HG03095 (cell line): ENCODE measurements around the gene CAMTA1.

Experiments used
- ATAC-seq: cut with Tn5 transposase; IDR thresholded peaks from one replicate; pipeline ENCODE4 v1.9.1; 2021; ENCODE audit warnings: moderate library complexity; ENCODE audit not compliant: unreplicated experiment

CAMTA1 gene

DNA sequence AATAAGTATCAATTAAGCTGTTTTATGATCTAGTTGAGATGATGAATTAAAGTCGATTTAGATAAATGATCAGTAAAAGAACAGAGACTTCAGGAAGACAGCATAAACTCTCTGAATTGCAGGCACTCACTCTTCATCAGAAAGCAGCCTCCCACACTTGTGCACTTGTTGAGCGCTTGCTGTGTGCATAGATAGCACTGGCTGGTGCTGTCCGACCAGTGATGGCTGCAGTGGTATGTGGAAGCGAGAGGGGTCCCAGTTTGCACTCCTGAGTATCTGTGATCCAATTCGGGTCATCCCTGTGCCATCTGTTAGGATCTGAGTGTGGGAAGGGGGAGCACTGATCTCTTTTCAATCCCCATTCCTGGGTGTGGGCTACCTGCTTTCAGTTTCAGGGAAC is 137.8 kb downstream of the CAMTA1 start:
- ATAC-seq, result no peak

- ATAC-seq, result no peak
Measured at GRCh38 chr1:6923416-6923815, 138.2 kb downstream of the CAMTA1 start.

DNA sequence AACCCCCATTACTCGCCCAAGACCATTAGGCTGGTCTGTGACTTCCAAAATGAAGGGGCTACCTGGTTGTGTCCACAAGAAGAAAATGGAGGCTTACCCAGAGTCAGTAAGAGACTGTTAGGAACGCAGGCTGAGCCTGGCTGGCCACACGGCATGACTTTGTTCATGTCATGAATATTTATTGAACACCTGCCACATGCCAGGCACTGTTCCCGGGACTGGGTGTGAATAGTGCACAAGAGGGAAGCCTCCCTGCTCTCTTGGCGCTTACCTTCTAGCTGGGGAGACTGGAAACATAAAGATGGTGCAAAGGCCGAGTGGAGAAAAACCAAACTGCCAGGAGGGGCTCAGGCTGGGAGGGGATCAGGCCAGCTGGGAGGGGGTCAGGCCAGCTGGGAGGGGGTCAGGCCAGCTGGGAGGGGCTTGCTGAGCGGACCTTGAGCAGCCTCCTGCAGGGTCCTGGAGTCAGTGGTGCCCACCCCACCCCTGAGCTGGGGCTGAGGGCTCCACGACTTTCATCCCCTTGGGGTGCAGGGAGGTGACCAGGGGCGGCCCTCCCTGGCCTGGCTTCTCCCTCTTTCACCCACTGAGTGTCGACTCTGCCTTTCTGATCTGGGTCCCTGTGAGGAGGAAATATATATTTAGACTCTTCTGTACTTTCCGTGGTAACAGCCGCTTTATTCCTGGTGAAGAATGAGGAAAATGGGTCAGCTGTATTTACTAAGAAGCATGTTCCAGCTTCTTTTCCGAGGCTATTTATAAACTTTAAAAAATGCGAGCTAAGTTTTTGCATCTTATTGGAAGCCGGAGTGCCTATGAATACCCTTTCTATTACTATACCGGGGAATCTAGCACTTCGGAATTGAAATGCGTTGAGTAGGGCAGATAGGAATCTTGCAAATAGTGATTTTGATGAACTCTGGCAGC is 139.0 kb downstream of the CAMTA1 start:
- ATAC-seq, result no peak

GRCh38 chr1:6924891-6925290 is 139.6 kb downstream of the CAMTA1 start:
- ATAC-seq, result no peak

GRCh38 chr1:6927626-6928025 is 142.4 kb downstream of the CAMTA1 start:
- ATAC-seq, result no peak

- no peak for ATAC-seq
Measured at GRCh38 chr1:6928106-6928885, 143.0 kb downstream of the CAMTA1 start.

DNA sequence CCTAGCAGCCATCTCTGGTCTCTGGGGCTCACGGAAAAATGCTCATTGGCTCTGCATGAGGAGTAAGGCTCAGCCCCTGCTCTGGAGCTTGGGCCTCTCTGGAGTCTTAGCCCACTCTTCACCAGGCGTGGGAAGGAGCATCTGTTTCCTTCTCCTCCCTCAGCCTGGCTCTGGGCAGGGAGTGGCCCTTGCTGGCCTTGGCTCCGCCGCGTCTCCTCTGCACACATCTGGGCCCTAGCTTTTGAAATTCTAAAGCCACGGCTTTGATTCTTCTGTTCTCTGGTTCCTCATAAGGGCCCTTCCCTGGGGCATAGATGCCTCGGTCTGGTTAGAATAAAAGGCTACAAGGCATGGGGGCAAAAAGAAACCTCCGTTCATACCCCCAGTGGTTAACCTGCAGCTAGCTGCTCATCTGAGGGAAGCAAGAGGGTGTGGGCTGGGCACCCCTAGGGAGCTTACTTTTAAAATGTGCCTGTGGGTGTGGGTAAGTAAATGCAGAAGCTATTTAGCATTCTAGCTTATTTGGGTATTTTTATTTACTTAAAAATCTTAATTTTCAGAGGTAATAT is 145.6 kb downstream of the CAMTA1 start:
- no peak for ATAC-seq

GRCh38 chr1:6935361-6935883 is 150.2 kb downstream of the CAMTA1 start:
- ATAC-seq, result no peak

DNA sequence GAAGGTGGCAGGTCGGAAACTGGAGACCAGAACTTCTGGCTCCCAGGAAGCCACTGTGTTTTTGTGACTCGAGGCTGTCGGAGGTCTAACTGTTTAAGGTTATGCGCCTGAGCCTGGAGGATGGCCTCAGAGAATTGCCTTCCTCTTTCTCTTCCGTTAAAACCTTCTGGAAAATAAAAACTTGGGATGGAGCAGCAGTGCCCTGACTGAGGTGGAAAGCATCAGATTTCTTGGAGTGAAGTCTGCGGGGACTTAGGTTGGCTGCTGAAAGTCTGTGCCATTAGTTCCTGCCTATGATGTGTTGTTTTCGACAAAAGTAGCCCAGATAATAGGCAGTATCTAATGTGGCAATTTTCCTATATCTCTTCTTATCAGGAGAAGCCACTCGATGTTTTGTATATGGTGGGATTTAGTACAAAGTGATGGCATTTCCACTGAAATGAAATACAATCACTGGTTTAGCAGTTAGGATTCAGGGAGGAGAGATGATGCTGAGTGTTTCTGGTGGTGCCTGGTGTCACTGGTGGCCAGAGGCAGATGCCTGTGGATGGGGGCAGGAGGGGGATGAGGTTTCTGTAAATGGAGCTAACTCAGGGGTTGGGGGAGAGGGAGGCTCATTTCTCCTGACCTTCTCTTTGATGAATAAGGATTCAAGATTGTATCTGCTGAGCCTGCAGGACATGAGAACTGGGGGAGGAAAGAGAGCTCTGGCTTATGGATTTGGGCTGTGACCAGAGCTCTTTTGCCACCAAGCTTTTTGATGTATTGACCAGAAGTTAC is 150.8 kb downstream of the CAMTA1 start:
- no peak for ATAC-seq

GRCh38 chr1:6937048-6937447 is 151.8 kb downstream of the CAMTA1 start:
- ATAC-seq, result no peak

GRCh38 chr1:6939363-6939762 is 154.1 kb downstream of the CAMTA1 start:
- no peak for ATAC-seq

- no peak for ATAC-seq
Measured at GRCh38 chr1:6941786-6942185, 156.5 kb downstream of the CAMTA1 start.

- no peak for ATAC-seq
Measured at GRCh38 chr1:6942990-6943389, 157.7 kb downstream of the CAMTA1 start.

- ATAC-seq, result no peak
Measured at GRCh38 chr1:6944434-6944833, 159.2 kb downstream of the CAMTA1 start.

DNA sequence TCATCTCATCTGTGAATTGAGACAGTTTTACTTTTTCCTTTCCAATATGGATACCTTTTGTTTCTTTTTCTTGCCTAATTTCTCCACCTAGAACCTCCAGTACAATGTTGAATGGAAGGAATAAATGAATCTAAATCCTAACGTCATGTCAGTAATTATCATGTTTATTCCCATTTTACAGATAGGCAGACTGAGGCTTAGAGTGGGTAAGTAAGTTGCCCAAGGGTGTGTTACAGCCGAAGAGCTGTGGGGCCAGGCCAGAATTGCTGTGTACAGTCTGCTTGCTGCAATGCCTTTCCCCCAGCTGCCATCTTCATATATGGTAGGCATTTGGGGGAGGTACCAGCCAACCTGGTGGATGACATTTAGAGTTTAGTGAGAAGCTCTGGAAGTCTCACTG is 162.7 kb downstream of the CAMTA1 start:
- ATAC-seq, result no peak

DNA sequence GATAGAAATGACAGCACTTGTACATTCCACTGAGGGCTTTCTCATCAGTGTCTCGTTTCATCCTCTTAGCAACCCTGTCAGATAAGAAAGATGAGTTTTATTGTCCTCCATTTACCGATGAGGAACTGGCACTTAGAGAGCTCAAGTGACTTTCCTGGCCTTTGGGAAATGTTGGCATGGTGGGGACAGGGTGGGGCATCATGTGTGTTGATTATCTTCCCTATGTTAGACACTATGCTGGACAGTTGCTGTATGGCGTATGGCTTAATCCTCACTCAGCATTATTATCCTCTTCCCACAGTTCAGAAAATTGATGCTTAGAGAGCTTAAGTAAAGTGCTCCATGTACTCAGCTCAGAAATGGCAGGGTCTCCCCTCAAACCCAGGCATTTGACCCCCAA is 163.2 kb downstream of the CAMTA1 start:
- ATAC-seq, result no peak

DNA sequence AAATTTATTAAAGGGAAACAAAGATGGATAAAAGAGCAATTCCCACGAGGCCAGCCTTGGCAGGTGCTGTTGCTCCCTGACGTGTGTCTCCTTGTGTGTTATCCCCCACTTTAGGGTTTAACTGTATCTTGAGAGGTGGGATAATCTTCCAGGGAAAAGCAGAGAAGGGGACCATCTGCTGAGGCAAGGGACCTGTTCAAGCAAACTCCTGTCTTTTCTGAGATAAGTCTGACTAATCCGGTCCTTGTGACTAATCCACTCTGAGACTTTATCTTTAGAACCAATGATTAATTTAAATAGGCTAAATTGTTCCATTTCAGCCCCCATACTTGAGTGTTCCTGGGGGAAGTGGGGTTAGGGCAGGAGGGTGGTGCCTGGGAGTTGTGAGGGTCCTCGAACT is 163.6 kb downstream of the CAMTA1 start:
- no peak for ATAC-seq

DNA sequence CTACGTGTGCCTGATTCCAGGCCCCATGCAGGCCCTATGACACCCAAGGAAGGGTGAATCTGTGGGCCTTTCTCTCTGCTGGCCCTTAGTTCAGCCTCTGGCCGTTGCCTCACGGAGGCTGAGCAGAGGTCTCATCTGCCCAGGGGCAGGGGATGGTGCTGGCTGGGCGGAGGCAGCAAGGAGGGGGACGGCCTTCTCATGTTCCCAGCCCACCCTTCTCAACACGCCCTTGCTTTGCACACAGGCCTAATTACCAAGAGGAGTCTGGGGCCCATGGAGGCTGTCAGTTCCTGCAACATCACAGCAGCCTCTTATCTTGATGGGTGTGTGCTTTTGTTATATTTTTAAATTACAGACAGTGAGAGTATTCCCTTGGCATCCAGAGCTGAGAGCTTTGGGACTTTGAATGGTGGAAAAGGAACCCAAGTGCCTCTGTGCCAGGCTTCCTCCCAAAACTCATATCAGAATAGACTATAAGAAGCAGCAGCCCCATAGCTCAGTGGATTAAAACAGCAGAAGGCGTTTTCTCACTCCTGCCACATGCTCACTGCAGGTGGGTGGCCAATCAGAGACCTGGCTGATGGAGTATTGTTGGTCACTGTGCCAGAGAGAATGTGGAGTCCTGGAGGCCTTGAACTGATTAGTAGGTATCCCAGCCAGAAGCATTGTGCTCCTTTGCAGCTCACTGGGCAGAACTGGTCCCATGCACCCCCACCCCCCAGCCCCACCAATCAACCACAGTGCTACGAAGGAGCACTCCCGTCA is 164.9 kb downstream of the CAMTA1 start:
- ATAC-seq, result no peak

DNA sequence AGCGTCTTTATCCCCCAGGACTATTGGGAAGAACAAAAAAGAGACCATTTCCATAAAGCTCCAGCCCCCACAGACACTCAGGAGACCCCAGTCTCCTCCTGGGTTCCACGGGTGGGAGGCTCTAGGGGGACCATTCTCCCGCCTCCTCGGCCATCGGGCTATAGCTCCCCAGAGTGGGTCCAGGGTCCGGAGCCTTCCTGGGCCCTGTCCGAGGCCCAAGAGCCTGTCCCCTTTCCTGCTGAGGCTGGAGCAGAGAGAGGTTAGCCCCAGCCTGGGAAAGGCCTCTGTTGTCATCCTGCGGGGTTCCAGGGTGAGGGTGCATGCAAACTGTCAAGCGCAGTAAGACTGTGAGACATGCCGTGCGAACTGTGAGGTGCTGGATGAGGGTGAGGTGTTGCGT is 166.3 kb downstream of the CAMTA1 start:
- no peak for ATAC-seq

DNA sequence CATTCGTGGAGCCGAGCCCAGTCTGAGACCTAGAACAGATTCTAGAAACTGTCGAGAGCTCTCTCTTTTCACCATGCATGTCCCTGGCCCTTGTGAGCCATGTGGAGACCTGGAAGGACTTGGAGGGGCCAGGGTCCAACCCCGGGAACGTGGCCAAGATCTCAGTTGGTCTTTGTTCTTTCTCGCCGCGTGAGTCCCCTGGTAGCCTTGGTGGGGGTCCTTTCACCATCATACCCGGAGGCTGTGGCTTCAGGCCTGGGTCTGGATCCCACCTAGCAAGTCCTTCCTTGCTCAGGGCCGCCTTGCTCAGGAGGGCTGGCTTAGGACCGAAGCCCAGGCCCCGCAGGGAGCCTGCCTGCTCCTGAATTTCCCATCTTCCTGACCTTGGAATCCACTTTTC is 168.0 kb downstream of the CAMTA1 start:
- ATAC-seq, result no peak
